ENCODE results near the gene ACTN1.
"Not testable (repeated sequence)": the region's sequence is repeated elsewhere in the genome, so short reads cannot be mapped to it uniquely, and the experiment has no call there.

The ACTN1 gene

GRCh38 chr14:68979021-68979721, at the start of gene ACTN1:
Gene ACTN1, minus strand, starts transcription at chr14:68979302. Its CDS starts 246 bp downstream, at chr14:68979056.
- H3K36me3 ChIP-seq, result peaks cover 13% of the 10 kb centered on the region
- no peaks in the 10 kb centered on the region for H3K27me3 ChIP-seq
- peak within 1 kb of the TSS; percentile 97 for H3K27ac ChIP-seq
- peak; percentile 46 for TF ChIP-seq CTCF (IDR thresholded peaks at IDR 0.05)
- H3K4me3 ChIP-seq (ENCODE audit: low read depth in 1 of 2, low read length in 1 of 2), result peak within 1 kb of the TSS; percentile 84 to 97
- H3K4me1 ChIP-seq (ENCODE audit: control insufficient read depth in 1 of 2, insufficient read depth in 1 of 2, low read depth in 1 of 2, low read length in 1 of 2), result peaks cover 42 to 47% of the 10 kb centered on the region in 2 experiments
- H3K9me3 ChIP-seq, result no peaks in the 10 kb centered on the region

- TF ChIP-seq CTCF (IDR thresholded peaks at IDR 0.05), result no peak
- Histone ChIP-seq H3K9me3 (no peaks in the 10 kb centered on the region), H3K27ac (no peak overlapping the region), H3K36me3 (no peaks in the 10 kb centered on the region), H3K4me1 (ENCODE audit: control insufficient read depth in 1 of 2, insufficient read depth in 1 of 2, low read depth in 1 of 2, low read length in 1 of 2) (peaks cover 0 to 4% of the 10 kb centered on the region in 2 experiments), H3K27me3 (no peaks in the 10 kb centered on the region), H3K4me3 (ENCODE audit: low read depth in 1 of 2, low read length in 1 of 2) (no peak overlapping the region)
Observed at GRCh38 chr14:69027242-69027913, 48.3 kb upstream of the ACTN1 start.

GRCh38 chr14:69023035-69023434, 43.9 kb upstream of the ACTN1 start:
- H3K4me3 ChIP-seq (ENCODE audit: low read depth in 1 of 2, low read length in 1 of 2), result no peak overlapping the region
- H3K27ac ChIP-seq, result no peak overlapping the region
- H3K27me3 ChIP-seq, result no peaks in the 10 kb centered on the region
- no peak for TF ChIP-seq CTCF (IDR thresholded peaks at IDR 0.05)
- no peaks in the 10 kb centered on the region for H3K36me3 ChIP-seq
- H3K9me3 ChIP-seq, result no peaks in the 10 kb centered on the region
- peaks cover 6% of the 10 kb centered on the region in 2 experiments for H3K4me1 ChIP-seq (ENCODE audit: control insufficient read depth in 1 of 2, insufficient read depth in 1 of 2, low read depth in 1 of 2, low read length in 1 of 2)

- not testable (repeated sequence) for H3K27me3 ChIP-seq; H3K4me3 ChIP-seq (ENCODE audit: low read depth in 1 of 2, low read length in 1 of 2); H3K27ac ChIP-seq; H3K4me1 ChIP-seq (ENCODE audit: control insufficient read depth in 1 of 2, insufficient read depth in 1 of 2, low read depth in 1 of 2, low read length in 1 of 2); H3K9me3 ChIP-seq; H3K36me3 ChIP-seq
Observed at GRCh38 chr14:69022093-69022492, 43.0 kb upstream of the ACTN1 start.

- Histone ChIP-seq H3K4me1 (ENCODE audit: control insufficient read depth in 1 of 2, insufficient read depth in 1 of 2, low read depth in 1 of 2, low read length in 1 of 2) (peaks cover 34 to 37% of the 10 kb centered on the region in 2 experiments), H3K27ac (no peak overlapping the region), H3K27me3 (no peaks in the 10 kb centered on the region), H3K4me3 (ENCODE audit: low read depth in 1 of 2, low read length in 1 of 2) (no peak overlapping the region), H3K9me3 (no peaks in the 10 kb centered on the region), H3K36me3 (no peaks in the 10 kb centered on the region)
- no peak for TF ChIP-seq CTCF (IDR thresholded peaks at IDR 0.05)
Observed at GRCh38 chr14:69017706-69018105, 38.6 kb upstream of the ACTN1 start.

GRCh38 chr14:69014829-69015259, 35.7 kb upstream of the ACTN1 start:
- Histone ChIP-seq H3K9me3 (no peaks in the 10 kb centered on the region), H3K27me3 (no peaks in the 10 kb centered on the region), H3K36me3 (no peaks in the 10 kb centered on the region), H3K27ac (peak overlapping the region; percentile 98), H3K4me3 (ENCODE audit: low read depth in 1 of 2, low read length in 1 of 2) (peak overlapping the region; percentile 29 to 39), H3K4me1 (ENCODE audit: control insufficient read depth in 1 of 2, insufficient read depth in 1 of 2, low read depth in 1 of 2, low read length in 1 of 2) (peaks cover 56 to 61% of the 10 kb centered on the region in 2 experiments)
- no peak for TF ChIP-seq CTCF (IDR thresholded peaks at IDR 0.05)
